OCI-LY1 (cell line): Measurements from ENCODE around the gene ZSCAN20.

Experiments
- H2AFZ ChIP-seq: fragments of 200-600 bp; sonication (generic), shearing (Covaris generic); 2 replicates; pipeline ENCODE4 v1.6.0; 2014; ENCODE audit warnings: antibody characterized with exemption, mild to moderate bottlenecking, low read length
- H3F3A ChIP-seq: fragments of 200-600 bp; sonication (generic), shearing (Covaris generic); 2 replicates; pipeline ENCODE4 v1.6.0; 2014; ENCODE audit warnings: mild to moderate bottlenecking, antibody characterized with exemption, low read length, moderate library complexity; ENCODE audit not compliant: insufficient read depth
- H3K27ac ChIP-seq: fragments of 200-600 bp; sonication (generic); 2 replicates; pipeline ENCODE4 v1.5.1; 2014; ENCODE audit warnings: low read length, mixed run types, mild to moderate bottlenecking, low read depth; ENCODE audit not compliant: poor library complexity, severe bottlenecking
- H3K27me3 ChIP-seq: fragments of 200-600 bp; sonication (generic); 2 replicates; pipeline ENCODE4 v1.6.0; 2014; ENCODE audit warnings: antibody characterized with exemption, mild to moderate bottlenecking, low read length, moderate library complexity; ENCODE audit not compliant: insufficient read depth
- H3K36me3 ChIP-seq: fragments of 200-600 bp; sonication (generic); 2 replicates; pipeline ENCODE4 v1.6.1; 2014; ENCODE audit warnings: mild to moderate bottlenecking, antibody characterized with exemption, low read length, moderate library complexity, mixed read lengths; ENCODE audit not compliant: insufficient read depth
- H3K4me1 ChIP-seq: fragments of 200-600 bp; sonication (generic); 2 replicates; pipeline ENCODE4 v1.5.1; 2014; ENCODE audit warnings: mild to moderate bottlenecking, low read length, moderate library complexity; ENCODE audit not compliant: insufficient read depth, severe bottlenecking
- H3K4me2 ChIP-seq: fragments of 200-600 bp; sonication (generic), shearing (Covaris generic); 2 replicates; pipeline ENCODE4 v1.6.1; 2014; ENCODE audit warnings: low read length
- H3K4me3 ChIP-seq: fragments of 200-600 bp; sonication (generic); 2 replicates; pipeline ENCODE4 v1.5.1; 2014; ENCODE audit warnings: low read length, low read depth, mild to moderate bottlenecking, mixed read lengths; ENCODE audit not compliant: poor library complexity, severe bottlenecking
- H3K79me2 ChIP-seq: fragments of 200-600 bp; shearing (Covaris generic); 2 replicates; pipeline ENCODE4 v1.6.1; 2016; ENCODE audit warnings: mixed run types, low read length, mixed read lengths; ENCODE audit not compliant: insufficient read depth
- H3K9ac ChIP-seq: fragments of 200-600 bp; sonication (generic), shearing (Covaris generic); 2 replicates; pipeline ENCODE4 v1.6.1; 2014; ENCODE audit warnings: mild to moderate bottlenecking, low read length, mixed read lengths
- H3K9me2 ChIP-seq: fragments of 200-600 bp; sonication (generic), shearing (Covaris generic); 2 replicates; pipeline ENCODE4 v1.6.1; 2014; ENCODE audit warnings: low read depth, mild to moderate bottlenecking, low read length, mixed read lengths
- H3K9me3 ChIP-seq: fragments of 200-600 bp; shearing (Covaris generic); 2 replicates; pipeline ENCODE4 v1.6.1; 2014; ENCODE audit warnings: low read length, mixed read lengths
- H4K20me1 ChIP-seq: fragments of 200-600 bp; sonication (generic), shearing (Covaris generic); 2 replicates; pipeline ENCODE4 v1.6.0; 2016; ENCODE audit warnings: mild to moderate bottlenecking, low read length; ENCODE audit not compliant: insufficient read depth
- EZH2 ChIP-seq: fragments of 200-600 bp; sonication (generic), shearing (Covaris generic); IDR thresholded peaks from 2 replicates; pipeline ENCODE4 v1.8.0; 2017; ENCODE audit warnings: borderline replicate concordance, mixed run types, mild to moderate bottlenecking, antibody characterized with exemption, low read length, moderate library complexity, mixed read lengths
- TF ChIP-seq, protein P1 (sequence below): fragments of 200-600 bp; sonication (generic), shearing (Covaris generic); IDR thresholded peaks from 2 replicates; pipeline ENCODE4 v1.5.1; 2017; ENCODE audit warnings: mild to moderate bottlenecking, antibody characterized with exemption, low read length, moderate library complexity, mixed read lengths

The ZSCAN20 gene

GRCh38 chr1:33497410-33497809, 25.0 kb downstream of the ZSCAN20 start:
- no peaks in the 10 kb centered on the region for H3K36me3 ChIP-seq
- TF ChIP-seq EZH2, result no peak
- TF ChIP-seq, protein P1, sequence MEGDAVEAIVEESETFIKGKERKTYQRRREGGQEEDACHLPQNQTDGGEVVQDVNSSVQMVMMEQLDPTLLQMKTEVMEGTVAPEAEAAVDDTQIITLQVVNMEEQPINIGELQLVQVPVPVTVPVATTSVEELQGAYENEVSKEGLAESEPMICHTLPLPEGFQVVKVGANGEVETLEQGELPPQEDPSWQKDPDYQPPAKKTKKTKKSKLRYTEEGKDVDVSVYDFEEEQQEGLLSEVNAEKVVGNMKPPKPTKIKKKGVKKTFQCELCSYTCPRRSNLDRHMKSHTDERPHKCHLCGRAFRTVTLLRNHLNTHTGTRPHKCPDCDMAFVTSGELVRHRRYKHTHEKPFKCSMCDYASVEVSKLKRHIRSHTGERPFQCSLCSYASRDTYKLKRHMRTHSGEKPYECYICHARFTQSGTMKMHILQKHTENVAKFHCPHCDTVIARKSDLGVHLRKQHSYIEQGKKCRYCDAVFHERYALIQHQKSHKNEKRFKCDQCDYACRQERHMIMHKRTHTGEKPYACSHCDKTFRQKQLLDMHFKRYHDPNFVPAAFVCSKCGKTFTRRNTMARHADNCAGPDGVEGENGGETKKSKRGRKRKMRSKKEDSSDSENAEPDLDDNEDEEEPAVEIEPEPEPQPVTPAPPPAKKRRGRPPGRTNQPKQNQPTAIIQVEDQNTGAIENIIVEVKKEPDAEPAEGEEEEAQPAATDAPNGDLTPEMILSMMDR, result no peak
- H3K79me2 ChIP-seq, result no peaks in the 10 kb centered on the region

GRCh38 chr1:33500547-33500946, 28.1 kb downstream of the ZSCAN20 start:
- H2AFZ ChIP-seq, result no peak overlapping the region
- no peak overlapping the region for H3K4me2 ChIP-seq
- 0 out of 2 replicates have a peak, but pooled peaks cover 6% of the 10 kb centered on the region for H3K9me3 ChIP-seq
- no peaks in the 10 kb centered on the region for H3K4me1 ChIP-seq
- H3K9me2 ChIP-seq, result no peaks in the 10 kb centered on the region
- no peak overlapping the region for H3K4me3 ChIP-seq
- no peak overlapping the region for H3K9ac ChIP-seq
- no peaks in the 10 kb centered on the region for H3K27me3 ChIP-seq
- H3F3A ChIP-seq, result no peaks in the 10 kb centered on the region
- no peaks in the 10 kb centered on the region for H3K79me2 ChIP-seq
- no peak for TF ChIP-seq EZH2
- TF ChIP-seq, protein P1, result no peak
- no peaks in the 10 kb centered on the region for H4K20me1 ChIP-seq
- no peaks in the 10 kb centered on the region for H3K36me3 ChIP-seq
- H3K27ac ChIP-seq, result no peak overlapping the region

More at GRCh38 chr1:33497410-33497809, 25.0 kb downstream of the ZSCAN20 start:
- H4K20me1 ChIP-seq, result no peaks in the 10 kb centered on the region
- H3K9ac ChIP-seq, result no peak overlapping the region
- no peaks in the 10 kb centered on the region for H3K4me1 ChIP-seq
- H2AFZ ChIP-seq, result no peak overlapping the region
- H3K27ac ChIP-seq, result no peak overlapping the region
- H3K4me3 ChIP-seq, result no peak overlapping the region
- no peaks in the 10 kb centered on the region for H3F3A ChIP-seq
- H3K9me2 ChIP-seq, result no peaks in the 10 kb centered on the region
- peaks cover 28% of the 10 kb centered on the region for H3K9me3 ChIP-seq
- no peak overlapping the region for H3K4me2 ChIP-seq
- H3K27me3 ChIP-seq, result no peaks in the 10 kb centered on the region

GRCh38 chr1:33501309-33501708, 28.9 kb downstream of the ZSCAN20 start:
- Histone ChIP-seq H3K79me2 (no peaks in the 10 kb centered on the region), H3K4me1 (no peaks in the 10 kb centered on the region), H3K9me3 (no peaks in the 10 kb centered on the region), H2AFZ (no peak overlapping the region), H3K9ac (no peak overlapping the region), H3K9me2 (no peaks in the 10 kb centered on the region), H3K36me3 (no peaks in the 10 kb centered on the region), H3K4me2 (no peak overlapping the region), H4K20me1 (no peaks in the 10 kb centered on the region), H3K27ac (no peak overlapping the region), H3K4me3 (no peak overlapping the region), H3K27me3 (no peaks in the 10 kb centered on the region), H3F3A (no peaks in the 10 kb centered on the region)
- TF ChIP-seq EZH2, result no peak
- TF ChIP-seq, protein P1, result no peak
